Central memory CD8-positive, alpha-beta T cell (primary cell): ENCODE data around the gene APPBP2.

Source experiments
- ATAC-seq: fragments of 150-1000 bp; cut with Tn5 transposase; replicated peaks from 2 replicates; pipeline ENCODE4 v1.10.0; 2022; ENCODE audit warnings: mild to moderate bottlenecking, moderate FRiP score, moderate number of reproducible peaks; ENCODE audit not compliant: poor library complexity, severe bottlenecking; ENCODE audit errors: extremely low read depth
- DNase-seq, 2 donors: peaks; one replicate each; pipeline ENCODE4 v3.0.0; 2021; ENCODE audit warnings: low spot score in 2 of 2
- H3K27ac Mint-ChIP-seq: one replicate; pipeline ENCODE4 v1.8.0; 2022; ENCODE audit warnings: low read depth, mild to moderate bottlenecking, moderate library complexity, mixed read lengths
- H3K27me3 Mint-ChIP-seq: one replicate; pipeline ENCODE4 v1.8.0; 2022; ENCODE audit warnings: mixed read lengths
- H3K36me3 Mint-ChIP-seq: one replicate; pipeline ENCODE4 v1.8.0; 2022; ENCODE audit warnings: mild to moderate bottlenecking, moderate library complexity, mixed read lengths; ENCODE audit not compliant: insufficient read depth
- H3K4me1 Mint-ChIP-seq: one replicate; pipeline ENCODE4 v1.8.0; 2022; ENCODE audit warnings: mixed read lengths
- H3K4me3 Mint-ChIP-seq: one replicate; pipeline ENCODE4 v1.8.0; 2022; ENCODE audit warnings: mild to moderate bottlenecking, moderate library complexity, mixed read lengths
- H3K9me3 Mint-ChIP-seq: one replicate; pipeline ENCODE4 v1.8.0; 2022; ENCODE audit warnings: mixed read lengths

The APPBP2 gene, protein sequence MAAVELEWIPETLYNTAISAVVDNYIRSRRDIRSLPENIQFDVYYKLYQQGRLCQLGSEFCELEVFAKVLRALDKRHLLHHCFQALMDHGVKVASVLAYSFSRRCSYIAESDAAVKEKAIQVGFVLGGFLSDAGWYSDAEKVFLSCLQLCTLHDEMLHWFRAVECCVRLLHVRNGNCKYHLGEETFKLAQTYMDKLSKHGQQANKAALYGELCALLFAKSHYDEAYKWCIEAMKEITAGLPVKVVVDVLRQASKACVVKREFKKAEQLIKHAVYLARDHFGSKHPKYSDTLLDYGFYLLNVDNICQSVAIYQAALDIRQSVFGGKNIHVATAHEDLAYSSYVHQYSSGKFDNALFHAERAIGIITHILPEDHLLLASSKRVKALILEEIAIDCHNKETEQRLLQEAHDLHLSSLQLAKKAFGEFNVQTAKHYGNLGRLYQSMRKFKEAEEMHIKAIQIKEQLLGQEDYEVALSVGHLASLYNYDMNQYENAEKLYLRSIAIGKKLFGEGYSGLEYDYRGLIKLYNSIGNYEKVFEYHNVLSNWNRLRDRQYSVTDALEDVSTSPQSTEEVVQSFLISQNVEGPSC

DNA sequence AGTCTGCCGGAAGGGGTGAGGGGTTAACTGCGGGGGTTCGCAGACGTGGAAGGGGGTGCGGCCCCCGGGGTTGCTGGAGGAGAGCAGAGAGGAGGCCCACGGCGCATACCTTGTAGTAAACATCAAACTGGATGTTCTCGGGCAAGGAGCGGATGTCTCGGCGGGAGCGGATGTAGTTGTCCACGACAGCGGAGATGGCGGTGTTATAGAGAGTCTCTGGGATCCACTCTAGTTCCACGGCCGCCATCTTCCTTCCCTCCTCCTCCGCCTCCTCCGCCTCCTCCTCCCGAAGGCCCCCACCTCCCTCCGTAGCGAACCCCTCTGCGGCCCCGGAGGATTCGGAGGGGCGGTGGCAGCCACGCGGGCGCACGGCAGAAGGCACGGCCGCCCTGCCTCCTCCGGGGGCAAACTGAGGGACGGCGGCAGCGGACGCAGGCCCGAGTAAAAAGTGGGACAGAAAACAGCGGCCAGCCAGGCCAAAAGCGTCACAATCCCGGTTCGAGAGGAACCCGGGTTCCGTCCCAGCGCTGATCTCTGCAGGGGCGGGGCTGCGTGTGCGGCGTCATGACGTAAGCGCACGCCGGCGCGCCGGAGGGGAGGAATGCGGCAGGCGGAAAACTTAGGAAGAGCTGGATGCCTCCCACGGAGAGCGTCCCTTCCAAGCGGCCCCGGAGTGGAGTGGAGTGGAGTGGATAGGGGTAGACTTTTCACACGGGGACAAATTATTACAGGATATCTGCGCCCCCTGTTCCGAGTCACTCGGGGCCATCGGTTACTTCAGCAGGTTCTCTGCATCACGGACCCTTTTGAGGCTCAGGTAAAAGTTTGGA is at the start of gene APPBP2:
APPBP2 (minus strand) TSS at position 558 of the 830 bp plus-strand sequence; CDS start at position 247, 311 bp downstream.
- Mint-ChIP-seq H3K4me1 (peaks cover 40% of the 10 kb centered on the region), H3K36me3 (peaks cover 14% of the 10 kb centered on the region)
- peak; percentile 84 for ATAC-seq

GRCh38 chr17:60573236-60574051 is 47.4 kb upstream of the APPBP2 start:
- DNase-seq (no peak), ATAC-seq (no peak)
- Mint-ChIP-seq H3K4me1 (peaks cover 4% of the 10 kb centered on the region), H3K4me3 (no peak overlapping the region), H3K27ac (no peak overlapping the region), H3K36me3 (peaks cover 2% of the 10 kb centered on the region), H3K9me3 (no peaks in the 10 kb centered on the region), H3K27me3 (peaks cover 15% of the 10 kb centered on the region)

More for the DNA sequence above, at the start of gene APPBP2:
- Mint-ChIP-seq H3K4me3 (peak within 1 kb of the TSS; percentile 99), H3K27me3 (peaks cover 1% of the 10 kb centered on the region), H3K27ac (peak within 1 kb of the TSS; percentile 99), H3K9me3 (no peaks in the 10 kb centered on the region)
- peak; percentile 45 to 59 for DNase-seq

DNA sequence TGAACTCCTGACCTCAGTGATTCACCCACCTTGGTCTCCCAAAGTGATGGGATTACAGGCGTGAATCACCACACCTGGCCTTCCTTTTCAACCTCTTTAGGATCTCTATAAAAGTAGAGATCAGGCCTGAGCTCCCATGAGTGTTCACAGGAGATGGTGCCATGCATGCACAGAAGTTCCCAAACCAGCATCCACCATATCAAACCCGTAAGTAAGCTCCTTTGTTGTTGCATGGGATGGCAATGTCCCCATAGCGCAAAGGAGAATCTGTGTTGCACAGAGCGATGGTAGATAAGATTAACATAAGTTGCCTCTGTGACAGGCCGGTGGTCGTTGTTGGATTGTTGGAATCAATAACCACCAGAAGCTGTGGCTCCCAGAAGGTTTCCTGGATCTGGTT is 39.2 kb upstream of the APPBP2 start:
- Mint-ChIP-seq H3K4me3 (no peak overlapping the region), H3K4me1 (no peaks in the 10 kb centered on the region), H3K9me3 (no peaks in the 10 kb centered on the region), H3K27me3 (peaks cover 10% of the 10 kb centered on the region), H3K27ac (no peak overlapping the region), H3K36me3 (peaks cover 2% of the 10 kb centered on the region)
- ATAC-seq: no peak
- no peak for DNase-seq

GRCh38 chr17:60563743-60564142 is 37.7 kb upstream of the APPBP2 start:
- Mint-ChIP-seq H3K4me3 (no peak overlapping the region), H3K27ac (no peak overlapping the region), H3K36me3 (no peaks in the 10 kb centered on the region), H3K9me3 (no peaks in the 10 kb centered on the region), H3K4me1 (no peaks in the 10 kb centered on the region), H3K27me3 (peaks cover 11% of the 10 kb centered on the region)
- DNase-seq (no peak), ATAC-seq (no peak)

GRCh38 chr17:60562421-60562820 is 36.4 kb upstream of the APPBP2 start:
- Mint-ChIP-seq H3K9me3 (peaks cover 3% of the 10 kb centered on the region), H3K36me3 (no peaks in the 10 kb centered on the region), H3K4me1 (no peaks in the 10 kb centered on the region), H3K4me3 (no peak overlapping the region), H3K27ac (no peak overlapping the region), H3K27me3 (peaks cover 16% of the 10 kb centered on the region)
- DNase-seq (no peak), ATAC-seq (no peak)

DNA sequence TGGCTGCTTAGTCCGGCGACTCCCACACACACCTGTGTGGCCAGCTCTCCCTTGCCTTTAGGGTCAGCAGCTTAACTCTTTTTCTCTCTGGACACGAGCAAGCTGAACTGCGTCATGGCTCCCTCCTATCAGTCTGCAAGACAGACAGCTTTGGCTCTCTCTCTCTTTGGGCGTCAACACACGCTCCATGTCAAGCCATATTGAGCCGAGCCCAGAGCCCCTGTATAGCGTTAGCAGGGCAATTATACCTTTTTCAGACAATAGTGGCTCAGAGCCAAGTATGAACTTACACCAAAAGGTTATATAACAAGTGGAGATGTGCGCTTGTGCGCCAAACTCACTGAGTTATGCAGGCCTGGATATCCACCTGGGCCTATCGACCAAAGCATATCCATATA is 34.8 kb upstream of the APPBP2 start:
- H3K27ac Mint-ChIP-seq: no peak overlapping the region
- no peaks in the 10 kb centered on the region for H3K4me1 Mint-ChIP-seq
- DNase-seq (no peak), ATAC-seq (no peak)
- H3K27me3 Mint-ChIP-seq: peaks cover 23% of the 10 kb centered on the region
- peaks cover 6% of the 10 kb centered on the region for H3K9me3 Mint-ChIP-seq
- H3K4me3 Mint-ChIP-seq: no peak overlapping the region
- no peaks in the 10 kb centered on the region for H3K36me3 Mint-ChIP-seq

DNA sequence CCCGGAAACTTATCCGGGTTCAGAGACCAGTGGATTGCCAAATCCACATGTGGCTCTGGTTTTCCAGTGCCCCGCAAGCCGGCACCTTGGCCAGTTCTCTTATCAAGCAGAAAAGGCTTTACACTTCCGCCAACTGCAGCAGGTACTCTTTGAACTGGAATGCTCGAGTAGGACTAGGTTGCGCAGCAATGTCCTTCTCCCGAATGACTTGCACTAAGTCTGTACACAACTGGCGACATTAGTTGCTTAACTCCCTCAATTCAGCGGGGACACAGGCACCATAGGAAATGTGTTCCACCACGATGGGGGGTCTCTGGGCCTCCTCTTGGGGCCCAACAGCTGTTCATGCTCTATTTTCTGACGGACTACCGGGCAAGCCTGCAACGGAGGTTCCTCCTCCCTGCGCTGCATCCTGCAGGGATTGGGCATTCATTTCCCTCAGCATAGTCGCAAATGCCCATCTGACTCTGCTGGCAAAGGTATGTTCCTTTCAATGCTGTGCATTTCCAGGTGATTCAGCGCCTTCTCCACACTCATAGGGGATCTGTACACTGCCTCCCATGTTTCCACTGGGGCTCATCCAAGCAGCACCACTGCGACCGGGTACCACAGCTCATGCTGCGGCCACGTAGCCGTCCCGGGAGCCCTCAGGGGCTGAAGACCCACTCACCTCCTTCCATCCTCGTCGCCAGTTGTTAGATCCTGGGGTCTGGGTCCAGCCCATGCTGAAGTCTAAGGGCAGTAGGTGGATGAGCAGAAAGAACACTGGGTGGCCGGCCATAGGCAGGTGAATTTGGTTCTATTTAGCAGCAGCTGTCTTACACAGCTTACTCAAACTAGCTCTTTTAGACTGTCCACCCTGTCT is 34.2 kb upstream of the APPBP2 start:
- DNase-seq (no peak), ATAC-seq (no peak)
- Mint-ChIP-seq H3K4me3 (no peak overlapping the region), H3K27me3 (peaks cover 23% of the 10 kb centered on the region), H3K4me1 (no peaks in the 10 kb centered on the region), H3K27ac (no peak overlapping the region), H3K36me3 (no peaks in the 10 kb centered on the region), H3K9me3 (peaks cover 6% of the 10 kb centered on the region)

- H3K36me3 Mint-ChIP-seq: no peaks in the 10 kb centered on the region
- no peak overlapping the region for H3K27ac Mint-ChIP-seq
- H3K9me3 Mint-ChIP-seq: peaks cover 6% of the 10 kb centered on the region
- H3K4me3 Mint-ChIP-seq: no peak overlapping the region
- peaks cover 23% of the 10 kb centered on the region for H3K27me3 Mint-ChIP-seq
- no peak for DNase-seq
- ATAC-seq: no peak
- no peaks in the 10 kb centered on the region for H3K4me1 Mint-ChIP-seq
Observed at GRCh38 chr17:60559659-60559994, 33.6 kb upstream of the APPBP2 start.

DNA sequence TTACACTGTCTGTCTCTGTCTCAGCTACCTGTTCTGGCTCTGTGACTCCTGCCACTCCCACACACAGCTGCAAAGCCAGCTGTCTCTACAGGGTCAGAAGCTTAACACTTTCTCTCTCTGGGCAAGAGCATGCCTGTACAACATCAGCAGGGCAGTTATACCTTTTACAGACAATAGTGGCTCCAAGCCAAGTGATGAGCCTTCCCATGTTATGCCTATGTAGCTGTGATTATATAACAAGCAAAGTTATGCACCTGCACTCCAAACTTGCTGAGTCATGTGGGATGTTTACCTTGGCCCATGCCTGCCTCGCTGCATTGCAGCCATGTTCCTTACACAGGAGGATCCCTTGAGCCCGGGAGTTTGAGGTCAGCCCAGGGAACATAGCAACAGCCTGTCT is 31.8 kb upstream of the APPBP2 start:
- Mint-ChIP-seq H3K36me3 (no peaks in the 10 kb centered on the region), H3K27me3 (peaks cover 23% of the 10 kb centered on the region), H3K9me3 (peaks cover 6% of the 10 kb centered on the region), H3K27ac (no peak overlapping the region), H3K4me3 (no peak overlapping the region), H3K4me1 (no peaks in the 10 kb centered on the region)
- DNase-seq (no peak), ATAC-seq (no peak)

DNA sequence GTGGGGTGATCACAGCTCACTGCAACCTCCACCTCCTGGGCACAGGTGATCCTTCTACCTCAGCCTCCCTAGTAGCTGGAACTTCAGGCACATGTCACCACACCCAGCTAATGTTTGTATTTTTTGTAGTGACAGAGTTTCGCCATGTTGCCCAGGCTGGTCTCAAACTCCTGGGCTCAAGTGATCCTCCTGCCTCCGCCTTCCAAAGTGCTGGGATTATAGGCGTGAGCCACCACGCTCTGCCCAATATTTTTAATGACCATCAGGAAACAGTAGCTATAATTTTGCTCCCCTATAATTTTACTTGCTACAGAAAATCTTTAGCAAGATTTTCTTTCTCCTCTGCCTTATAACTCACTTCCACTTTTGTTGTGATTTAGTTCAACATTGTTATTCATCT is 29.7 kb upstream of the APPBP2 start:
- no peaks in the 10 kb centered on the region for H3K4me1 Mint-ChIP-seq
- no peak overlapping the region for H3K27ac Mint-ChIP-seq
- H3K9me3 Mint-ChIP-seq: peaks cover 6% of the 10 kb centered on the region
- no peak overlapping the region for H3K4me3 Mint-ChIP-seq
- ATAC-seq: no peak
- no peaks in the 10 kb centered on the region for H3K36me3 Mint-ChIP-seq
- DNase-seq: no peak
- H3K27me3 Mint-ChIP-seq: peaks cover 19% of the 10 kb centered on the region

DNA sequence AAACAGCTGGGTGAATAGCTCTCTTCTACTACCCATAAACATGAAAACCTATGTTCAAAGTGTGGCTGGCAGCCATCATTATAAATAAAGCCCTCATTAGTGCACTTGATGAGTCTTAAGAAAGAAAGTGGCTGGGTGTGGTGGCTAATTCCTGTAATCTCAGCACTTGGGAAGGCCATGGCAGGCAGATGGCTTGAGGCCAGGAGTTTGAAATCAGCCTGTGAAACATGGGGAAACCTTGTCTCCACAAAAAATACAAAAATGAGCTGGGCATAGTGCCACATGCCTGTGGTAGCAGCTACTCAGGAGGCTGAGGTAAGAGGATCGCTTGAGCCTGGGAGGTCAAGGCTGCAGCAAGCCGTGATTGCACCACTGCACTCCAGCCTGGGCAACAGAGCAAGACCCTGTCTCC is 28.3 kb upstream of the APPBP2 start:
- H3K9me3 Mint-ChIP-seq: peaks cover 6% of the 10 kb centered on the region
- no peak overlapping the region for H3K27ac Mint-ChIP-seq
- no peaks in the 10 kb centered on the region for H3K36me3 Mint-ChIP-seq
- DNase-seq (no peak), ATAC-seq (no peak)
- H3K4me1 Mint-ChIP-seq: no peaks in the 10 kb centered on the region
- H3K4me3 Mint-ChIP-seq: no peak overlapping the region
- H3K27me3 Mint-ChIP-seq: peaks cover 12% of the 10 kb centered on the region
